ENCODE results near the gene CFHR3. TPM values are rescaled to one million over a fixed set of nuclear protein-coding genes. Genes with fewer than 3 reads are reported as not detected.
A peak's percentile ranks its signal among the peaks of the same experiment; 100 is the strongest.
"Not testable (repeated sequence)": the region's sequence is repeated elsewhere in the genome, so short reads cannot be mapped to it uniquely, and the experiment has no call there.

CFHR3 gene
- total RNA-seq, 6 experiments from 2014 or later: not detected

DNA sequence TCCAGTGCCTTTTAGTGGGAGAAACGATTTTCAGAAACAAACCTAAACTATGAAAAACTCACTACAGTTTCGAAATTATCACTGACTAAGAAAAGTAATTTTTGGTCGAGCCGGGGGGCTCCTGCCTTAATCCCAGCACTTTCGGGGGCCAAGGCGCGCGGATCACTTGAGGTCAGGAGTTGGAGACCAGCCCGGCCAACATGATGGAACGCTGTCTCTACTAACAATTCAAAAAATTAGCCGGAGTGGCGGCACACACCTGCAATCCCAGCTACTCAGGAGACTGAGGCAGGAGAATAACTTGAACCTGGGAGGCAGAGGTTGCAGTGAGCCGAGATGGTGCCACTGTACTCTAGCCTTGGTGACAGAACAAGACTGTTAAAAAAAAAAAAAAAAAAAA is 3.0 kb downstream of the CFHR3 start:
- no peaks in the 10 kb centered on the region for H3K9me3 Mint-ChIP-seq
- no peak overlapping the region for H3K4me3 Mint-ChIP-seq
- no peaks in the 10 kb centered on the region for H3K36me3 Mint-ChIP-seq (ENCODE audit: low read depth)
- no peaks in the 10 kb centered on the region for H3K27me3 Mint-ChIP-seq (ENCODE audit: insufficient read depth)
- no peak for DNase-seq
- TF ChIP-seq, protein P1, sequence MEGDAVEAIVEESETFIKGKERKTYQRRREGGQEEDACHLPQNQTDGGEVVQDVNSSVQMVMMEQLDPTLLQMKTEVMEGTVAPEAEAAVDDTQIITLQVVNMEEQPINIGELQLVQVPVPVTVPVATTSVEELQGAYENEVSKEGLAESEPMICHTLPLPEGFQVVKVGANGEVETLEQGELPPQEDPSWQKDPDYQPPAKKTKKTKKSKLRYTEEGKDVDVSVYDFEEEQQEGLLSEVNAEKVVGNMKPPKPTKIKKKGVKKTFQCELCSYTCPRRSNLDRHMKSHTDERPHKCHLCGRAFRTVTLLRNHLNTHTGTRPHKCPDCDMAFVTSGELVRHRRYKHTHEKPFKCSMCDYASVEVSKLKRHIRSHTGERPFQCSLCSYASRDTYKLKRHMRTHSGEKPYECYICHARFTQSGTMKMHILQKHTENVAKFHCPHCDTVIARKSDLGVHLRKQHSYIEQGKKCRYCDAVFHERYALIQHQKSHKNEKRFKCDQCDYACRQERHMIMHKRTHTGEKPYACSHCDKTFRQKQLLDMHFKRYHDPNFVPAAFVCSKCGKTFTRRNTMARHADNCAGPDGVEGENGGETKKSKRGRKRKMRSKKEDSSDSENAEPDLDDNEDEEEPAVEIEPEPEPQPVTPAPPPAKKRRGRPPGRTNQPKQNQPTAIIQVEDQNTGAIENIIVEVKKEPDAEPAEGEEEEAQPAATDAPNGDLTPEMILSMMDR (IDR thresholded peaks at IDR 0.05): no peak
- no peak overlapping the region for H3K27ac Mint-ChIP-seq
- H3K4me1 Mint-ChIP-seq (ENCODE audit: low read depth): no peaks in the 10 kb centered on the region

- TF ChIP-seq, protein P1 (IDR thresholded peaks at IDR 0.05): peak; percentile 22
- Mint-ChIP-seq H3K4me3 (no peak overlapping the region), H3K27ac (no peak overlapping the region), H3K27me3 (ENCODE audit: insufficient read depth) (no peaks in the 10 kb centered on the region), H3K9me3 (no peaks in the 10 kb centered on the region), H3K4me1 (ENCODE audit: low read depth) (no peaks in the 10 kb centered on the region), H3K36me3 (ENCODE audit: low read depth) (no peaks in the 10 kb centered on the region)
- no peak for DNase-seq
These were observed 4.5 kb downstream of the CFHR3 start for GRCh38 chr1:196779093-196779492.

DNA sequence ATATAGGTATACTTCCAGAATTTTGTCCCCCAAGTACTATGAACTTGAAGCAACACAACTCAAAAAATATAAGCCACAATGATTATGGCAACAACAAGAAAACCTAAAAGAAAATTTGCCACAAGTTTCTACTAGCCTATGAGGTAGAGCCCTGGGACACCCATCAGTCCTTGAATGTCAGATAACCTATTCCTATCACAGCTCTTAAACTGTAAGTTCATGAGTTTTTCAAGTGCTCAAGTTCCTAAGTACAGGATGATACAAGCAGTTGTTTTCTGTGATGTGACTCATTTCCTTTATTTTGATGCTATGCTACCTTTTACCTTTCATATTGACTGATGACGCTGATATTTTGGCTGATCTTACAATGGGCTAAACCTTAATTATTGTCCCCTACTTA is 16.6 kb downstream of the CFHR3 start:
- H3K4me3 Mint-ChIP-seq; H3K27ac Mint-ChIP-seq; DNase-seq; H3K27me3 Mint-ChIP-seq (ENCODE audit: insufficient read depth); H3K36me3 Mint-ChIP-seq (ENCODE audit: low read depth); H3K9me3 Mint-ChIP-seq; H3K4me1 Mint-ChIP-seq (ENCODE audit: low read depth): not testable (repeated sequence)

DNA sequence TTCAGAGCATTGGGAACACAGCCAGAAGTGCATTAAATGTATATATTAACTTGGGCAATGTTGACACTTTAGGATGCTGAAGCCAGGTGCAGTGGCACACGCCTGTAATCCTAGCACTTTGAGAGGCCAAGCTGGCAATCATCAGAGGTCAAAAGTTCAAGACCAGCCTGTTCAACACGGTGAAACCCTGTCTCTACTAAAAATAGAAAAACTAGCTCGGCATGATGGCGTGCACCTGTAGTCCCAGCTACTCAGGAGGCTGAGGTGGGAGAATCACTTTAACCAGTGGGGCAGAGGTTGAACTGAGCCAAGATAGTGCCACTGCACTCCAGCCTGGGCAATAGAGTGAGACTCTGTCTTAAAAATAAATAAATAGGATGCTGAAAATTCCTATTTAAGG is 19.5 kb downstream of the CFHR3 start:
- not testable (repeated sequence) for H3K36me3 Mint-ChIP-seq (ENCODE audit: low read depth); H3K4me3 Mint-ChIP-seq; H3K9me3 Mint-ChIP-seq; H3K27me3 Mint-ChIP-seq (ENCODE audit: insufficient read depth); H3K4me1 Mint-ChIP-seq (ENCODE audit: low read depth); DNase-seq; H3K27ac Mint-ChIP-seq

DNA sequence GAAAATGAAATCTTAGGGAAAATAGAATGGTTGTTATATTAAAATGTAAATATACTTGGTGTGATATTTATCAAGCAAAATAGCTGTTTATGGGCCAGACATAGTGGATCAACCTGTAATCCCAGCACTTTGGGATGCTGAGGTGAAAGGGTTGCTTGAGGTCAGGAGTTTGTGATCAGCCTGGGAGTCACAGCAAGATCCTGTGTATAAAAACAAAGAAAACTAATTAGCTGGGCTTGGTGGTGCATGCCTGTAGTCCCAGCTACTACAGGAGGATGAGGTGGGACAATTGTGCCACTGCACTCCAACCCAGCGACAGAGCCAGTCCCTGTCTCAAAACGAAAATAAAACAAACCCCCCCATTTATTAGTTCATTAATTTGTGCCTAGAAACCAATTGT is 23.3 kb downstream of the CFHR3 start:
- TF ChIP-seq, protein P1 (IDR thresholded peaks at IDR 0.05): no peak
- H3K36me3 Mint-ChIP-seq (ENCODE audit: low read depth): no peaks in the 10 kb centered on the region
- H3K9me3 Mint-ChIP-seq: no peaks in the 10 kb centered on the region
- peaks cover 6% of the 10 kb centered on the region; the same call in 1 of the 2 replicates for H3K4me1 Mint-ChIP-seq (ENCODE audit: low read depth)
- no peaks in the 10 kb centered on the region for H3K27me3 Mint-ChIP-seq (ENCODE audit: insufficient read depth)
- no peak overlapping the region for H3K4me3 Mint-ChIP-seq
- H3K27ac Mint-ChIP-seq: no peak overlapping the region
- no peak for DNase-seq

GRCh38 chr1:196801920-196802319 is 27.3 kb downstream of the CFHR3 start:
- peak; percentile 0 for DNase-seq
- H3K9me3 Mint-ChIP-seq; H3K36me3 Mint-ChIP-seq (ENCODE audit: low read depth); H3K4me3 Mint-ChIP-seq; H3K27me3 Mint-ChIP-seq (ENCODE audit: insufficient read depth); H3K27ac Mint-ChIP-seq; H3K4me1 Mint-ChIP-seq (ENCODE audit: low read depth): not testable (repeated sequence)

- H3K27me3 Mint-ChIP-seq (ENCODE audit: insufficient read depth): peaks cover 1% of the 10 kb centered on the region; the same call in 1 of the 2 replicates
- H3K36me3 Mint-ChIP-seq (ENCODE audit: low read depth): no peaks in the 10 kb centered on the region
- TF ChIP-seq, protein P1 (IDR thresholded peaks at IDR 0.05): no peak
- H3K4me3 Mint-ChIP-seq: no peak overlapping the region
- no peaks in the 10 kb centered on the region for H3K9me3 Mint-ChIP-seq
- H3K27ac Mint-ChIP-seq: no peak overlapping the region
- no peak for DNase-seq
- peaks cover 4% of the 10 kb centered on the region; the same call in 1 of the 2 replicates for H3K4me1 Mint-ChIP-seq (ENCODE audit: low read depth)
These were observed 34.0 kb downstream of the CFHR3 start for GRCh38 chr1:196808529-196809235.

- not testable (repeated sequence) for H3K9me3 Mint-ChIP-seq; H3K36me3 Mint-ChIP-seq (ENCODE audit: low read depth); DNase-seq; H3K4me3 Mint-ChIP-seq; H3K27me3 Mint-ChIP-seq (ENCODE audit: insufficient read depth); H3K4me1 Mint-ChIP-seq (ENCODE audit: low read depth); H3K27ac Mint-ChIP-seq
These were observed 42.8 kb downstream of the CFHR3 start for GRCh38 chr1:196817442-196817841.

DNA sequence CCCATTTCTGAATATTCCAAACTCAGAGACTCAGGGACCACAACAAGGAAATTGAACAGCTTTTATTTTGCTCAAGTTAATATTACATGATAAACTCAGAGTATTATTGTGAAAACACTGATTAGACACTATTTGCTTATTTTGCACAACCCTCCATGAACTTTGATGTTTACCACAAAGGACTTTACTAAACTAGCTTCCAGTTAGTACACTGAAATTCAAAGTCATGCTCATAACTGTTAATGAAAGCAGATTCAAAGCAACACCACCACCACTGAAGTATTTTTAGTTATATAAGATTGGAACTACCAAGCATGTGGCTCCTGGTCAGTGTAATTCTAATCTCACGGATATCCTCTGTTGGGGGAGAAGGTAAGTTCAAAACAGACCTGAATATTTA is 44.9 kb downstream of the CFHR3 start, which contains the start of gene CFHR1:
TSS of gene CFHR1 (plus strand) at position 201 of the 400 bp plus-strand sequence. CDS start at position 315, 114 bp downstream.
- not testable (repeated sequence) for H3K4me1 Mint-ChIP-seq (ENCODE audit: low read depth); H3K4me3 Mint-ChIP-seq; H3K27me3 Mint-ChIP-seq (ENCODE audit: insufficient read depth); DNase-seq; H3K9me3 Mint-ChIP-seq; H3K36me3 Mint-ChIP-seq (ENCODE audit: low read depth); H3K27ac Mint-ChIP-seq
